Stimulated activated CD8-positive, alpha-beta memory T cell treated with anti-CD3 and anti-CD28 coated beads, Interleukin-15, amount 100 ng/mL, for 24 hours (primary cell): ENCODE measurements around the gene NFYC.

Experiments
- DNase-seq: peaks from one replicate; pipeline ENCODE4 v3.0.0-alpha.2; 2020; ENCODE audit warnings: low read depth

The NFYC gene

GRCh38 chr1:40760984-40761383 lies 69.5 kb downstream of the NFYC start:
- DNase-seq = no peak

- DNase-seq = no peak
Measured at GRCh38 chr1:40762144-40762923, 70.8 kb downstream of the NFYC start.

GRCh38 chr1:40763742-40764532 lies 72.4 kb downstream of the NFYC start:
- DNase-seq = no peak

GRCh38 chr1:40764981-40765380 lies 73.5 kb downstream of the NFYC start:
- DNase-seq = no peak

- DNase-seq = no peak
Measured at GRCh38 chr1:40766017-40766416, 74.5 kb downstream of the NFYC start.

- DNase-seq = no peak
Measured at GRCh38 chr1:40766560-40766959, 75.1 kb downstream of the NFYC start.

- DNase-seq = no peak
Measured at GRCh38 chr1:40768146-40768990, 76.9 kb downstream of the NFYC start.

GRCh38 chr1:40769815-40770214 lies 78.3 kb downstream of the NFYC start:
- DNase-seq = no peak

GRCh38 chr1:40770296-40771070 lies 79.0 kb downstream of the NFYC start:
- no peak for DNase-seq

- no peak for DNase-seq
Measured at GRCh38 chr1:40772146-40772955, 80.8 kb downstream of the NFYC start.

GRCh38 chr1:40773748-40774265 lies 82.3 kb downstream of the NFYC start:
- DNase-seq = no peak

GRCh38 chr1:40774266-40774998 lies 82.9 kb downstream of the NFYC start:
- DNase-seq = peak; percentile 29

- no peak for DNase-seq
Measured at GRCh38 chr1:40776236-40777072, 85.0 kb downstream of the NFYC start.

GRCh38 chr1:40777224-40777970 lies 85.9 kb downstream of the NFYC start:
- DNase-seq = no peak

GRCh38 chr1:40780678-40781607 lies 89.4 kb downstream of the NFYC start:
- DNase-seq = no peak

- no peak for DNase-seq
Measured at GRCh38 chr1:40781608-40781971, 90.1 kb downstream of the NFYC start.

GRCh38 chr1:40782371-40782956 lies 91.0 kb downstream of the NFYC start:
- DNase-seq = no peak
